CD4-positive, alpha-beta T cell treated with Interleukin-12 subunit alpha and Interleukin-12 subunit beta, for 1 hour (primary cell): ENCODE data around the gene SPOP.
"Not testable (repeated sequence)": the region's sequence is repeated elsewhere in the genome, so short reads cannot be mapped to it uniquely, and the experiment has no call there.

Experiments
- DNase-seq: peaks from one replicate; pipeline ENCODE4 v3.0.0-alpha.2; 2020

Gene SPOP

GRCh38 chr17:49677933-49678847 lies at the start of gene SPOP:
TSS of gene SPOP (minus strand) at chr17:49678097. CDS start at chr17:49622810, 55,287 bp downstream.
- DNase-seq = peak; percentile 100

- DNase-seq = no peak
Observed at GRCh38 chr17:49727380-49727779, 49.5 kb upstream of the SPOP start.

- DNase-seq = no peak
Observed at GRCh38 chr17:49725452-49726130, 47.7 kb upstream of the SPOP start.

GRCh38 chr17:49724552-49724951 lies 46.7 kb upstream of the SPOP start:
- DNase-seq = not testable (repeated sequence)

DNA sequence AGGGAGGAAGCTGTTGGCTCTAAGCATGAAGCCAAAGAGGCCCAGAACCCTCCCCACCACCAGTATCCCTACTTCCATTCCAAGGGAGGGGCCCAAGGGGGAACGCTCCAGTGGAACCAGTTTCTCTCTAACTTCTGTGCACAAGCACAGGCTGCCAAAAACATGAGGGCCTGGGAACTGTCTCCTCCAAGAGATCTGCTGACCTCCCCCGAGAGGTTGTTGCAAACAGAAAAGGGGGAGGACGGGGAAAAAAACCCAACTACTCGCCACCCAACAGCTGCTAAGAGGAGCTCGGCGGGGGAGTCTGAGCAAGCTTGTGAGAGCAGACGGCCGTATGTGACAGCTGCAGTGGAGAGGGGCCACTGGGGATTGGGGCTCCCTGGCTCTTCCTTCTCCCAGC lies 45.5 kb upstream of the SPOP start:
- no peak for DNase-seq

DNA sequence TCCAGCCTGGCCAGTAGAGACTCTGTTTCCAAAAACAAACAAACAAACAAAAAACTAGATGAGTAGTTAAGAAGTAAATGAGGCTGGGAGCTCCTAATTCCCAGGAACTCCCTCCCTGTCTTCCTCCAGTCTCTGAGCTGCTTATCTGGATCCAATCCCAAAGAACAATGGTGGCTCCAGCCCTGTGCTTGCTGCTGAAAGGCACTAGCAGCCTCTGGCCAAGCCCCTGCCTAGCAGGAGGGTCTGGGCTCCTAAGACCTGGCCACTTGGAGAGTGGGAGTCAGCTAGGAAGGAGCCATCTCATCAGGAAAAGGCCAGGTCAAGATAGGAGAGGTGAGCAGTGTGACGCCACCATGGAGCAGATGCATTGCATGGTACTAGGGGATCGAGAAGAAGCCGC lies 44.2 kb upstream of the SPOP start:
- no peak for DNase-seq

DNA sequence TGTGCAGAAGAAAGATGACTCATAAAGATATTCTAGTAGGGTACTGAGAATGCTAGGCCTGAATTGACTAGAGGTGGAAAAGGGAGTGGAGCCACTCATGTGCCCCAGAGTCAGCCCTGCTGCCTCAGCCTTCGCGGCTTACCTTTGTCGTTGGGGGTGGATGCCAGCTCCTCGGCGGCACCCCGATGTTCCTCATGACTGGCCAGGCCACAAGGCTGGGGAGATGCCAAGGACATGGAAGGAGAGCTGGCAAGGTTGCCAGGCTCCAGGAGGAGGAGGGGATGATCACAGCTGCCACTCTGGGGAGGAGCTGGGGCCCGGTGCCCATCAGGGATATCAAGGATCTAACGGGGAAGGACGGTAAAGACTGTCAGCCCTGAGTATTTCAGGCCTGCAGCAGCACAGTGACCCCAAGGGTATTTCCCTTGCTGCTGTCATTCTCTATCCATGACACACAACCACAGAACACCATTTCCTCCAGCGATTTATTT lies 39.5 kb upstream of the SPOP start:
- peak; percentile 33 for DNase-seq

DNA sequence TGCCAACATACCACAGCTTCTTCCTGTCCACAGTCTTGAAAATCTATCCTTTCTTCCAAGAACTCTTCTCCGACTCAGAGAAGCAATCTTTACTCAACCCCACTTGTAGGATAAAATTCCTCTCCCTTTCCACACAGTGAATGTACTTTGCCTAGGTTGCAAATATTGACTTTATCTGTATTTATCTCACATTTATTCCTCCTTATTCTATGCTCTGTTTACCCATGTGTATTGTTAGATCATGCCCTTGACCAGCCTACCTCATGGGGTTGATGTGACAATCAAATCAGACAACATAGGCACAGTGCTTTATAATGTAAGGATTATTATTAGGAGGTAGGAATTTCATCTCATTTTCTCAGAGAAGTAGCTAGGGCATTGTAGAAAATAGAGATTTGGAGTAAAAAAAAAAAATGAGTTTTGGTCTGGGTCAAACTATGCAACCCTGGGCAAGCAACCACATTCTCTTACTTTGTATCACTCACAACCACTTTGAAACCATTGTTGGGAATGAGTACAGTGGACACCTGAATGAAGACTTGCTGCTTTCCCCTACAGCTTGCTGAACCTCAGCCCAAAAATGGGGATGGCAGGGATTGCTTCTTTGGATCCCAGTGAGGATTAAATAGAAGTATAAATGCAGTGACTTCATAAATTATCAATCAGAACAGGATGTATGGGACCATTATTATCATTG lies 38.9 kb upstream of the SPOP start:
- no peak for DNase-seq

DNA sequence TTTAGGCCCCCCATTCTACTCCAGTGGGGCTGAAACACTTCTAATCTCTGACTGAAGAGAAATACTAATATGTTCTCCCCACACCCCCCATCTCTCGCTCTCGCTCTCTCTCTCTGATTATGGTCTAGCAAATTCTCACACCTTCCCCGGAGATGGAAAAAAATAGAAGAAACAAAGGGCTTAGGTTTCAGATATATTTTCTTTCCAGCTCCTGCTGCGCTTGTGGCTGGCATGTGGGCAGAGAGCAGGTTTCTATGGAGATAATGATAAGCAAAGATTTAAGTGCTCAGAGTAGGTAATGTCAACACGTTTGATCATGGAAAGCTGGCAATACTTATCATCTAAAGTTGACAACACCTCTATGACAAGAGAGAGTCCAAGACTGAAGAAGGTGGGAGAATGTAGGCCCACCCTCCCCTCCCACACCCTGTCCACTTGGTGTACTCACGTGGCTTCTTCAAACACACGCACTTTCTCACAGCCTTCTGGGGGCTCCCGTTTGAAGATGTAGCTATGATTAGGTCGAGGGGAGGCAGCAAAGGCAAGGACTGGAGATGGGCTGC lies 37.9 kb upstream of the SPOP start:
- DNase-seq = peak; percentile 82

DNA sequence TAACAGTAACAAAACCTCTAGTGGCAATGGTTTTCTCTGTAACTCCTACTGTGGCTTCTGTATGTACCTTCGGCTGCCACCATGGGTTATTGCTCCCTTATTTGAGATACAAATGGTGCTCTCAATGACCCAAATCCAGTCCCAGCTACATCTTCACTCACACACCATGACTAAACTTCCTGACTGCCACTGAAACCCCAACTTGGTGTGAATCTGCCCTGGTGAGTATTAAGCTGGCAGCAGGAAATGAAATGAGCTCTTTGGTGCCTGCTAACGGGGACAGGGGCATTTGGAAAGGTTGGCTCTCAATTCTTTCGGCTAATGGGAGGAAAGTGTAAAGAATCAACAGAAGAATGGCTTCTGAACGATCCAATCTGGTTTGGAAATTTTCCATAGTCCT lies 37.3 kb upstream of the SPOP start:
- peak; percentile 69 for DNase-seq

- no peak for DNase-seq
Observed at GRCh38 chr17:49708515-49709183, 30.8 kb upstream of the SPOP start.

- DNase-seq = peak; percentile 99
Observed at GRCh38 chr17:49707608-49708514, 30.0 kb upstream of the SPOP start, which contains the start of gene SLC35B1. TSS of gene SLC35B1 (minus strand) at chr17:49707964. CDS start at chr17:49707833, 131 bp downstream.

DNA sequence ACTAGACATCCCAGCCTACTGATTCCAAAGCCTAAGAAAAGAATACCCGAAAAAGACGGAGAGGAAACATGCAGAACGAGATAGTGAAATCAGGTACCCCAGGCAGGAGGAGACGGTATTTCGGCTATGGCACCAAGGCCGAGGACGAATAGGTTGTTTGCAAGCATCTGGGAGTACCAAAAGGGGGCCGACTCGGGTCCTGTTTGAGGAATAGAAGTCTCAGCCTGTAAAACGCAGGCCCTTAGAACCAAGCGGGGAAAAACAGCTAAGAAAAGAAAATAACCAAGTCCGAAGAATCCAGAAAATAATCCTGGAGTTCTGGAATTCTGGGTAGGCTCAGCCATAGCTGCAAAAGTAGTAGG lies 29.3 kb upstream of the SPOP start:
- peak; percentile 38 for DNase-seq

DNA sequence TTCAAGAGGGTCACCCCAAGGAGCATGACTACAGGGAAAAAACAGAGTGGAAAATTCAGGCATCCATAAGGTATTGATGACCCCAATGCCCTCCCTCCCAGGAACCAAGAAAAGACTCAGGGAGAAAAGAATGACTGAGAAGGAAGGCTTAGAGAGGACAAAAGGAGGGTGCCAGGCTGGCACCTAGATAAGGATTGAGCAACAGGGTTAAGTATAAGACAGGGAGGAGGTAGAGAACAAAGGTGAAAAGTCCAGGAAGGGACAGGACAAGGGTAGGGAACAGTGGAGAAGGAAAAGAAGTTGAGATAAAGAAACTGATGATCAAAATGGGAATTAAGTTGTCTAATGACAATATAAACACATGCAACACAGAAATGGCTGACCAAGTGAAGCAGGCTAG lies 27.4 kb upstream of the SPOP start:
- no peak for DNase-seq

GRCh38 chr17:49703557-49704277 lies 25.8 kb upstream of the SPOP start:
- DNase-seq = no peak

DNA sequence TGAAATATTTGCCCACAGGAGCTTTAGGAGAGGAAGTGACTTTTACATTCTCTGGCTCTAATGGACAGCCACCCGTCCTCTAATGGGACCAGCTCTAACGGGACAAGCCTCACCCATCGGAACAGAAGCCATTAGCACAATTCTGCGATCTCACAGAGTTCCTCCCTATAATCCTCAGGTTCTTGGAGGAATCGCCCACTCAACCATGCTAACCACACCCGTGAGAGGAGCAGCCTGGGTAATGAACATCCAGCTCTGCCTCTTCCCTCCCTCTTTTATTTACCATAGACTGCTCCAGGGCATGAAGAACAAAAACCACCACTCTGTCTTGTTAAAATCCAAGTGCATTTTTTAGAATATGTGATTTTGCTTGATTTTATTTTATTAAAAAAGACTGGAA lies 23.1 kb upstream of the SPOP start:
- no peak for DNase-seq

DNA sequence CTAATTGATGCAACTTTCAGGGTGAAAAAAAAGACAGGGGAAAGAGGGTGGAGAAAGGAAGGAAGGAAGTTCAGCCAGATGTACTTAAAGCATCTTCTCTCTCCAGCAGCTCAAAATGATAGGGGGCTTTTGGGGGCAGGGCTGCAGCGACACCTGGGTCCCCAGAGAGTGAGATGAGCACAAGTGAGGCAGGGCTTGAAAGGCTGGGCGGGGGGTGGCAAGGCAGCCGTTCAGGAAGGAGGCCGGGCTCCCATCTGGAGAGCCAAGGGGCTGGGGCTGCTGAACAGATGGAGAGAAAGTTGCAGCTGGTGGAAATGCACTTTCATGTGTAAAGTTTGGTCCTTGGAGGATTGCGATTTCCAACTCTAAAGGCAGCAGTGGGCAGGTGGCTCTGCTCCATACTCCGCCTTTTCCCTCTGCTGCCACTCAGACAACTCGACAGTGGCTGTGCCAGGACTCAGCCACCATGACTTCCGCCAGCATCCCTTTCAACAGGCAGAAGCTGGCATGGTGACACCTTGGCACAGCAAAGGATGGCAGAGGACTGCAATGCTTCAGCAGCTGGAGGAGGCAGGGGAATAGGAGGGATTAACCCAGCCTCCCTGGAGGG lies 22.2 kb upstream of the SPOP start:
- no peak for DNase-seq

GRCh38 chr17:49698005-49698404 lies 20.1 kb upstream of the SPOP start:
- no peak for DNase-seq

GRCh38 chr17:49696233-49696761 lies 18.4 kb upstream of the SPOP start:
- DNase-seq = peak; percentile 80

DNA sequence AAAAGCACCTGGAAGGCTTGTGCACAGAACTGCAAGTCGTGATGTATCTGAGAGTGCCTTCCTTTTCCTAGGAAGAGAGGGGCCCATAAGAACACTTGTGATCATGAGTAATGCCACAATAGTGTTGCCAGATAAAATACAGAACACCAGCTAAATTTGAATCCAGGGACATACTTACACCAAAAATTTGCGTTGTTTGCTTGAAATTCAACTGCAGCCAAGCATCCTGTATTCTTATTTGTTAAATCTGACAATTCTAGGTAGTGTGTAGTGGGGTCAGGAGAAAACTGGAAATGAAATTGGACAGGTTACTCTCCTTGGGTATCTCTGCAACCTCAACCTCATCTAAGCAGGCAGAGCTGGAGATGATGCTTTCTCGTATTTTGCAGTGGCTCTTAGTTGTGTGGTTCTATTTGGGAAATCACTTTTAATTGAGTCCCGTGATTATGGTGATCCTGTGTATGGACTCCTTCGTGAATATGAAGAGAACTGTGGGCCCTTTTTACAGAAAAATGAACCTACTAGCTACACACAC lies 17.9 kb upstream of the SPOP start:
- DNase-seq = no peak
